ENCODE measurements around the gene SMOC2.

Gene SMOC2

DNA sequence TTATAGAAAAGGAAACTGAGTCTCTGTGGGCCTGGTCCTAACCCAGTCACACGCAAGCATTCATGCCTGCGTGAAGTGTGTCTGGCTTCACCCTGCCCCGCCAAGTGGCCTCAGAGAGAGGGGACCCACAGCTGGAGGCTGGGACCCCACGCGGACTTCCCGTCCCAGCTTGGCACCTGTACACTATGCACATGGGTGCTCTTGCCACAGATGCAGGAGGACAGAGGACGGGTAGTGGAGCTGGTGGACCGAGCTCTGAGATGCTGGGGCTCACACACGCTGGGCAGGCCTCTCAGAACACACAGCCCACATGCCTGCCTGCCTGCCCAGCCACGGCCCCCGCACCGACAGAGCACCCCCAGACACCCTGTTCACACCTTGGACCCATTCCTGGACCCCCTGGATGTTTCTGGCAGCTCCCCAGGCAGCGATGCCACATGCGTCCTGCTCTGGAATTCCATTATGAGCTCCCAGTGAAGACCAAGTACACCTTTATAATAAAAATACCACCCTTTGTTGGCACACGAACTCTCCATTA is 24.9 kb upstream of the SMOC2 start:
- no peak for DNase-seq

GRCh38 chr6:168416531-168416930 is 24.5 kb upstream of the SMOC2 start:
- no peak for DNase-seq

GRCh38 chr6:168417191-168417590 is 23.8 kb upstream of the SMOC2 start:
- DNase-seq, result no peak

- DNase-seq, result no peak
Measured at GRCh38 chr6:168417679-168418557, 23.1 kb upstream of the SMOC2 start.

GRCh38 chr6:168418711-168419121 is 22.3 kb upstream of the SMOC2 start:
- no peak for DNase-seq

DNA sequence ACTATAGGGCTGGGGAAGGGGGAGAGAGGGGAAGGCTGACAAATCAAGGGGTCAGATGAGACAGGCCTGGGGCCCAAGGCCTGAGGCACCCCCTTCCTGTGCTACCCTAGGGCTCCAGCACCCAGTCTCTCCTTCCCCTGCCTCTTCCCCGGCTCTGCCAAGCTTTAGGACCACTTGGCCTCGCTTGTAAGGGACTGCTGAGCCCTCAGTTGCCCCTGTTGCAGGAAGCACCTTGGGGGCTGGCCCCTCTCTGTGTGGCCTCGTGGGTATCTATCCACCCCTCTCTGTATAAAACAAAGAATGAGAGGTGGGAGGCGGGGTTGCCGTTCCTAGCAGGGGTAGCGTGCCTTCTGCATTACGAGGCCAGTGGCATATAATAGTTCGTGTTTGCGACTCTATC is 21.4 kb upstream of the SMOC2 start:
- DNase-seq, result no peak

GRCh38 chr6:168420084-168420483 is 20.9 kb upstream of the SMOC2 start:
- no peak for DNase-seq

DNA sequence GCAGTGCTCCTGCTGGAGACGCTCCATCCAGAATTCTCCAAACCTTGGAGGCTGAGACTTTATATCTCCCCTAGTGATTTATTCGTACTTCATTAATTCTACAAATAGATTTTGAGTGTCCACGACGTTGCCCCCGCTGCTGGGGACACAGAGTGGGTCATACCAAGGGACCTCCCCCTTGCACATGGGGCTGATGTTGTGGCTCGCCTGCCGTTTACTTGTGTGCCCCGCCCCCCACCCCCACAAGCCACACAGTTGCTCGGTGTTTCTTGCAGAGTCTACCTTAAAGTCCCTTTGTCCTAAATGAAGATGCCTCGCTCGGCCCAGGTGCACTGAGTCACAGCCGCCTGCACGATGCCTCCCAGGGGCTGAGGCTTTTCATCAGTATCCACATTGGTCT is 20.3 kb upstream of the SMOC2 start:
- DNase-seq, result no peak

- no peak for DNase-seq
Measured at GRCh38 chr6:168427184-168427583, 13.8 kb upstream of the SMOC2 start.

- DNase-seq, result no peak
Measured at GRCh38 chr6:168428052-168428826, 12.7 kb upstream of the SMOC2 start.

GRCh38 chr6:168428863-168429262 is 12.1 kb upstream of the SMOC2 start:
- no peak for DNase-seq

- no peak for DNase-seq
Measured at GRCh38 chr6:168432196-168432595, 8.8 kb upstream of the SMOC2 start.

- DNase-seq, result no peak
Measured at GRCh38 chr6:168433898-168434297, 7.1 kb upstream of the SMOC2 start.

- no peak for DNase-seq
Measured at GRCh38 chr6:168434505-168434904, 6.5 kb upstream of the SMOC2 start.

GRCh38 chr6:168437751-168438150 is 3.2 kb upstream of the SMOC2 start:
- no peak for DNase-seq

DNA sequence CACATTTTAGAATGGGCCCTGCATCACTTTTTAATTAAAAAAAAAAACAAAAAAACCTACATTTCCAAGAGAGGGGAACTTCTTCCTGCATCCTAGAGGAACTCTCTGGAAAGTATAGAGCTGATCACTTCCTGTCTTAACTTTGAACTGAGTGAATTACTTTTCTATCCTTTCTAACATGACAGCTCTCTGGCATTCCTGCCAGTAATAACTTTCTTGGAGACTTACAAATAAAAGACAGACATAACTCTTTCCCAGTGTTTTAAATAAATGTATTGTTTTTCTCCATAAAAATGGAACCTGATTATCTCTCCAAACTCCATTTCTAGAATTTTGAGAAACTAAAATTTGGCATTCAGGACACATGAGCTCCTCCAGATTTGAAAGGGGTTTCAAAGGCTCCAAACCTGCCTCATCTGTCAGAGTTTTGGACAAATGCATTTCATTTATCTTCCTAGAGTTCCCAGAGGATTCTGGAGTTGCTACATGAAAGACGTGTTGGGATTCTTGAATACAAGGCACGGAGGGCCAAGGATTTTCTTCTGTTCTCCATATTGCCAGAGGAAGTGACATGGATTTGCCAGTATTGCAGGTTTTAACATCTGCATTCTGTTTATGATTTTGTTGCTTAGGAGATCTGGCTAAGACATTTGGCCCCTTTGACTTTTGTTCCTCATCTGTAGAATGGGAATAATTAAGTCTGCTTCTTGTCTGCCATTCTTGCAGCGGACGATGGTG is 2.0 kb upstream of the SMOC2 start:
- no peak for DNase-seq

DNA sequence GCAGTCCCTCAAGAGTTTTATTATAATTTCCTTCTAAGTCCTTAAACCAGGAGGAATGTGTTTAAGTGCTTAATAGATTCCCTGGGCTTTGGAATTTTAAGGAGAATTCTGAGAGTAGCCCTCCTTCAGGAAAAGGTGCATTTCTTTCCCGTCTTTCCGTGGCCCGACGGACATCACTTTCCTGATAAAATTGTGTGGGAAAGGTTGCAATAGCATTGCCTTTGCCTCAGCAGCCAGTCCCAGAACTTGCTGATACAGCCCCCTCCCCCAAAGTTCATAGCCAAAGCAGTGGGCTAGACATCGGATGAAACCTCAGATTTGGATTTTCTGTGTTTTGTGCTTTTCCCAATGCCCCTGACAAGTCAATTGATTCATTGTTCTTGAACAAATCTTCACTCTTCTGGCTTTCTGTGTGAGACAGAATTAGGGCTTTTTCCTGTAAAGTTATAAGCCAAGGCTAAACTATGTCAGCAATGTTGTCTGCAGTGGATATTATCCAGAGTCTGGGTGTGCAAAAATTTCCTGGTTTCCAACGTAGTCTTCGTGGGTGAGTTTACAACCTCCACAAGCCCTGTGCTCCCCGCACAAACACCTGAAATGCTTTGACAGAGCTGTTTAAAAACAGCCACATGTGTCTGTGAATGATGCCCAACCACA is 1.1 kb upstream of the SMOC2 start:
- DNase-seq, result no peak

- DNase-seq, result no peak
Measured at GRCh38 chr6:168441434-168442391, 729 bp downstream of the SMOC2 start.

DNA sequence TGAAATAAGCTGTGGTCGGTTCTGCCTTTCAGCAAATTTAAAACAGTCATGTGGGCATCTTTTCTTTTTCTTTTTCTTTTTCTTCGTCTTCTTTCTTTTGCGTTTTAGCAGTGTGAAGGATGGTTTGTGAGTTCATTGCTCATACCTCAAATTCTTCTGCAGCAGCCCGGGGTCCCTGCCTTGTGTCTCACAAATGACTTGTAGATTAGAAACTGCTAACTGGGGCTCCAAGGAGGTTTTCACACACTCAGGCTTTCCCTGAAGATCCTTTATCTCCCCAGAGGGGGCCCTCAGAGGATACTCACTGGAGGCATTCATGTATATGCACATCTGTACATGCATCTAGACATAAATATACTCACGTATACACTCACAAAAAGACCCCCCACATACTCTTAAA is 1.7 kb downstream of the SMOC2 start:
- no peak for DNase-seq

GRCh38 chr6:168447282-168447681 is 6.3 kb downstream of the SMOC2 start:
- no peak for DNase-seq

GRCh38 chr6:168447700-168448099 is 6.7 kb downstream of the SMOC2 start:
- DNase-seq, result no peak
